ENCODE data around the gene PPT2. TPM values are rescaled to one million over a fixed set of nuclear protein-coding genes. Genes with fewer than 3 reads are reported as not detected.
"Not testable (repeated sequence)": the region's sequence is repeated elsewhere in the genome, so short reads cannot be mapped to it uniquely, and the experiment has no call there.

The PPT2 gene
- total RNA-seq, 1 donor from 2014 or later = 55.1 TPM

DNA sequence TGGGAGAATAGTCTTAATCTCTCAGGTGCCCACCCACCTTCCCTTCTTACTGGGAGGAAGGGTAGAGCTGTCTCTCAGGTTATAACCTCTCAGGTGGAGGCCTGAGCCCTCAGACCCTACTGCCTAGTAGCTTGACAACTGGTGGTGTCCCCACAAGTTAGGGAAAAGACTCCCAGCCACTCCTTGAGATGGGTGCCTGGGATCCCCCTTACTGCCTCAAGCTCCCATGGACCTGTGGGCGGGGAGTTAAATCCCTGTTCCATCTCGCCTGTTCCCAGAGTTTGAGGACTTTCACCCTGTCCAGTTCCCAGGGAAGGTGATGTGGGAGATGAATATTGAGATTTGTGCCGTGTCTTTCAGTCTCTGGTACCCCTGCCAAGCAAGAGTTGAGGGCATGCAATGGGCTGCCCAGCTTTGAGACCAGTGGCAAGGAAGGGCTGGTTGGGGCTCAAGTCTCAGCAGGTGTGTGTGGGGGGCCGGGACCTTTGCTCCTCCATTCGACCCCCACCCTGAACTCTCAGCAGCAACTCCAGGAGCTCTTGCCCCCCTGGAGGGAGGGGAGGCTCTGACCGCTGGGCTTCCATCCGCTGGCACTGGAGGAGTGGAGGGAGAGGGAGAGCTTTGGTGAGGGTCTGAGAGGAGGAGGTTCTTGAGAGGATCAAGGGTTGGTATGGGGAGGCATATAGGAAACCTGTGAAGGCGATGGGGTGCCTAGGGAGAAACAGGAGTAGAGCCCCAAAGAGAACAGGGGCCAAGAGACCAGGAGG, 37.2 kb downstream of the PPT2 start:
- Mint-ChIP-seq H3K27ac (ENCODE audit: unreplicated experiment) (no peak overlapping the region), H3K36me3 (ENCODE audit: unreplicated experiment) (no peaks in the 10 kb centered on the region), H3K27me3 (ENCODE audit: unreplicated experiment) (peaks cover 11% of the 10 kb centered on the region), H3K9me3 (ENCODE audit: unreplicated experiment) (peaks cover 17% of the 10 kb centered on the region), H3K4me3 (ENCODE audit: unreplicated experiment) (no peak overlapping the region), H3K4me1 (ENCODE audit: low read depth, unreplicated experiment) (peaks cover 18% of the 10 kb centered on the region)
- TF ChIP-seq, protein P1, sequence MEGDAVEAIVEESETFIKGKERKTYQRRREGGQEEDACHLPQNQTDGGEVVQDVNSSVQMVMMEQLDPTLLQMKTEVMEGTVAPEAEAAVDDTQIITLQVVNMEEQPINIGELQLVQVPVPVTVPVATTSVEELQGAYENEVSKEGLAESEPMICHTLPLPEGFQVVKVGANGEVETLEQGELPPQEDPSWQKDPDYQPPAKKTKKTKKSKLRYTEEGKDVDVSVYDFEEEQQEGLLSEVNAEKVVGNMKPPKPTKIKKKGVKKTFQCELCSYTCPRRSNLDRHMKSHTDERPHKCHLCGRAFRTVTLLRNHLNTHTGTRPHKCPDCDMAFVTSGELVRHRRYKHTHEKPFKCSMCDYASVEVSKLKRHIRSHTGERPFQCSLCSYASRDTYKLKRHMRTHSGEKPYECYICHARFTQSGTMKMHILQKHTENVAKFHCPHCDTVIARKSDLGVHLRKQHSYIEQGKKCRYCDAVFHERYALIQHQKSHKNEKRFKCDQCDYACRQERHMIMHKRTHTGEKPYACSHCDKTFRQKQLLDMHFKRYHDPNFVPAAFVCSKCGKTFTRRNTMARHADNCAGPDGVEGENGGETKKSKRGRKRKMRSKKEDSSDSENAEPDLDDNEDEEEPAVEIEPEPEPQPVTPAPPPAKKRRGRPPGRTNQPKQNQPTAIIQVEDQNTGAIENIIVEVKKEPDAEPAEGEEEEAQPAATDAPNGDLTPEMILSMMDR (IDR thresholded peaks at IDR 0.05; ENCODE audit: partially characterized antibody, unreplicated experiment) = no peak
- no peak for DNase-seq

DNA sequence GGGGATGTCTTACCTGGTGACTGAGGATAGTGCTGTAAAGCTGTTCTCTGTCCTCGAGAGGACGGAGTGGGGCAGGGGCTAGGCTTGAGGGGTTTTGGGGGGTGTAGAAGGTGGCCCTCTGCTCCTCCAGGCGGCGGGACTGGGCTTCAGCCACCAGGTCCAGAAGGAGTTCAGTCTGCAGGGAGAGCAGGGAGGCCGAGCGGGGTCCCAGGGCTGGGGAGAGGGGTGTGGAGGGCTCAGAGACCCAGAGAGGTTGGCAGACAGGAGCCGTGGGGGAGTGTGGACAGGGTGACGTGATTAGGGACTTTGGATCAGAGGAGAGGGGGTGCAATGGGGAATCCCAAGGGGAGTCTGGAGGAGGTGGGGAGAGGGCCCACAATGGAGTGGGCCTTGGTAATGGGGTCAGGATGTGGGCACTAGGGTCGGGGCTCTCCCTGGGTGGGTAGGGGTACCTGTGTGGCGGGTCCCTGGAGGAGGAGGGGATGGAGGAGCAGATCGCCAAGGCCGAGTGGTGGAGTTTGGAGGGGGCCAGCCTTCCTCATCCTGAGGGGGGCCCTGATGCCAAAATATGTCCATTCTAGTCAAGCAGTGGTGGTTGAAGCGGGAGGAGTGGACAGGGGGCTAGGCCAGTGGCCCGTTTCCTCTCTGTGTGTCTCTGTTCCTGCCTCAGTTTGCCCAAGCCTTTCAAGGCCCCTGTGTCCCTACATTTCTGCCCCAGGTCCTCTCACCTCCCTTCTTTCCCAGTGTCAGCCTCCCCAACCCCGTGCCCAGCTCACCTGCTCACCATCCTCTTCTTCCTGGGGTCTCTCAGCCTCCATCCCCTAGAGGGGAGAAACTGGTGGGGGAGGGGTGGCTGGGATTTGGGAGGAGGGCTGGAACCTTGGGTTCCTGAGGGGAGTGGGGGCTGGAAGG, 38.0 kb downstream of the PPT2 start:
- Mint-ChIP-seq H3K36me3 (ENCODE audit: unreplicated experiment) (no peaks in the 10 kb centered on the region), H3K27me3 (ENCODE audit: unreplicated experiment) (peaks cover 15% of the 10 kb centered on the region), H3K4me3 (ENCODE audit: unreplicated experiment) (no peak overlapping the region), H3K27ac (ENCODE audit: unreplicated experiment) (peak overlapping the region; percentile 59), H3K4me1 (ENCODE audit: low read depth, unreplicated experiment) (peaks cover 18% of the 10 kb centered on the region), H3K9me3 (ENCODE audit: unreplicated experiment) (peaks cover 20% of the 10 kb centered on the region)
- TF ChIP-seq, protein P1 (IDR thresholded peaks at IDR 0.05; ENCODE audit: partially characterized antibody, unreplicated experiment) = no peak
- DNase-seq = no peak

DNA sequence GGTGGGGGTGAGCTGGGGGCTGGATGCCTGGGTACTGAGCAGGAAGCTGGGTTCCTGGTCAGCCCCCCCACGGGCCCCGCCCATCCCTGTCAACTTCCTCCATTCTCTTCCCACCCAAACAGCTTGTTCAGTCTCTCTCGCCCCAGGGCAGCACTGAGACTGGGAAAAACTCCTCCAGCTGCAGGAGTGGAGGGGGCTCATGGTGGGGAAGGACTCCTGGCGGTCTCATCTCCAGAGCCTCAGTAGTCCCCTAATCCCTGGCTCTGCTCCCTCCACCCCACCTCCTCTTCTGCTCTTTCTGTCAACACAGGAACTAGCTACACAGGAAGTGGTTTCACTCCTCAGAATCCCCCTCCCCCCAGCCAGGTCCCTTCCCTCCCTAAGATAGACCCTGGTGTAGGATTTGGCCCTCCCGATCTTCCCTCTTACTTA, 38.7 kb downstream of the PPT2 start, which contains the start of gene GPSM3:
TSS of gene GPSM3 (minus strand) at position 36 of the 432 bp plus-strand sequence. CDS start 130 bp downstream, outside the sequence.
- H3K4me3 Mint-ChIP-seq (ENCODE audit: unreplicated experiment) = peak within 1 kb of the TSS; percentile 12
- peaks cover 21% of the 10 kb centered on the region for H3K9me3 Mint-ChIP-seq (ENCODE audit: unreplicated experiment)
- H3K27me3 Mint-ChIP-seq (ENCODE audit: unreplicated experiment) = peaks cover 11% of the 10 kb centered on the region
- TF ChIP-seq, protein P1 (IDR thresholded peaks at IDR 0.05; ENCODE audit: partially characterized antibody, unreplicated experiment) = no peak
- H3K27ac Mint-ChIP-seq (ENCODE audit: unreplicated experiment) = peak within 1 kb of the TSS; percentile 59
- no peaks in the 10 kb centered on the region for H3K36me3 Mint-ChIP-seq (ENCODE audit: unreplicated experiment)
- DNase-seq = no peak
- H3K4me1 Mint-ChIP-seq (ENCODE audit: low read depth, unreplicated experiment) = peaks cover 17% of the 10 kb centered on the region

DNA sequence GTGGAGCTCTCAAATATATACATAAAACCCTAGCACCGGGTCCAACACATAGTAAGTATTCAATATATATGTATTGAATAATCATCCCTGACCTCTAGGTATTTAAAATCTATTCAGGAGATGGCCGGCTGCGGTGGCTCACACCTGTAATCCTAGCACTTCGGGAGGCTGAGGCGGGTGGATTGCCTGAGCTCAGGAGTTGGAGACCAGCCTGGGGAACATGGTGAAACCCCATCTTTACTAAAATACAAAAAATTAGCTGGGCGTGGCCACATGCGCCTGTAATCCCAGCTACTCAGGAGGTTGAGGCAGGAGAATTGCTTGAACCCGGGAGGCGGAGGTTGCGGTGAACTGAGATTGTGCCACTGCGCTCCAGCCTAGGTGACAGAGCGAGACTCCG, 39.2 kb downstream of the PPT2 start:
- not testable (repeated sequence) for H3K4me3 Mint-ChIP-seq (ENCODE audit: unreplicated experiment); H3K27ac Mint-ChIP-seq (ENCODE audit: unreplicated experiment); H3K36me3 Mint-ChIP-seq (ENCODE audit: unreplicated experiment); DNase-seq
- Mint-ChIP-seq H3K9me3 (ENCODE audit: unreplicated experiment) (peaks cover 21% of the 10 kb centered on the region), H3K4me1 (ENCODE audit: low read depth, unreplicated experiment) (peaks cover 17% of the 10 kb centered on the region), H3K27me3 (ENCODE audit: unreplicated experiment) (peaks cover 11% of the 10 kb centered on the region)

DNA sequence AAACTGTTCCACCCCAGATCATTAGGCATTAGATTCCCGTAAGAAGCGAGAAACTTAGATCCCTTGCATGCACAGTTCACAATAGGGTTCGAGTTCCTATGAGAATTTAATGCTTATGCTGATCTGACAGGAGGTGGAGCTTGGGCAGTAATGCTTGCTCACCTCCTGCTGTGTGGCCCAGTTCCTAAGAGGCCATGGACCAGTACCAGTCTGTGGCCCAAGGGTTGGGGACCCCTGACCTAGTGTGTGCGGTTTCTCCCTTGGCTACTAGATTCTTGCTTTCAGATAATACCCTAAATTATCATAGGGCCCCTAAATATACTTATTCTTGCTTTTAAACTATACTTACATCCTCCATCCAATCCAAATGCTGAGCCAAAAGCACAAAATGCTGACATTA, 40.4 kb downstream of the PPT2 start:
- Mint-ChIP-seq H3K27me3 (ENCODE audit: unreplicated experiment) (peaks cover 8% of the 10 kb centered on the region), H3K36me3 (ENCODE audit: unreplicated experiment) (no peaks in the 10 kb centered on the region), H3K4me1 (ENCODE audit: low read depth, unreplicated experiment) (peaks cover 11% of the 10 kb centered on the region)

More for the DNA sequence above, 40.4 kb downstream of the PPT2 start:
- TF ChIP-seq, protein P1 (IDR thresholded peaks at IDR 0.05; ENCODE audit: partially characterized antibody, unreplicated experiment) = no peak
- H3K9me3 Mint-ChIP-seq (ENCODE audit: unreplicated experiment) = peaks cover 16% of the 10 kb centered on the region
- peak overlapping the region; percentile 88 for H3K4me3 Mint-ChIP-seq (ENCODE audit: unreplicated experiment)
- DNase-seq = no peak
- H3K27ac Mint-ChIP-seq (ENCODE audit: unreplicated experiment) = peak overlapping the region; percentile 80

Measured in glutamatergic neuron (in vitro differentiated cells).